IMR-90 (cell line): Measurements from ENCODE around the gene CES4A. TPM values are rescaled to one million over a fixed set of nuclear protein-coding genes. Genes with fewer than 3 reads are reported as not detected.
"Not testable (repeated sequence)": the region's sequence is repeated elsewhere in the genome, so short reads cannot be mapped to it uniquely, and the experiment has no call there.

Source experiments
- ATAC-seq: fragments of 200-7000 bp; cut with Tn5 transposase; 2 replicates; pipeline ENCODE4 v1.9.1; 2020; ENCODE audit warnings: low read depth, mild to moderate bottlenecking, moderate library complexity
- BruUV-seq: library from RNA; stranded (reverse); fragments of 400-500 nt; replicated peaks from 2 replicates; lab custom pipeline; 2021; lab: Mats Ljungman, UMichigan
- CTCF ChIA-PET: fragments of 300-600 bp; formaldehyde crosslinking; extraction: SDS; loops from one replicate; lab custom pipeline; 2021; ENCODE audit warnings: antibody characterized with exemption; lab: Yijun Ruan, JAX
- POLR2A ChIA-PET: fragments of 300-600 bp; sonication (Branson Sonifier 250); formaldehyde crosslinking; loops from one replicate; lab custom pipeline; 2022; ENCODE audit warnings: antibody characterized with exemption; ENCODE audit not compliant: unreplicated experiment; lab: Charles Lee
- DNase-seq: peaks from one replicate; pipeline ENCODE4 v3.0.0; 2013
- H2AFZ ChIP-seq: replicated peaks from 2 replicates; pipeline ENCODE3; 2013; ENCODE audit warnings: low read length, mild to moderate bottlenecking; ENCODE audit not compliant: poor library complexity
- H2AK5ac ChIP-seq: 2 replicates; pipeline ENCODE4 v1.6.1; 2013; ENCODE audit warnings: low read depth, low read length, inconsistent platforms
- H2AK9ac ChIP-seq: replicated peaks from 2 replicates; pipeline ENCODE3; 2013; ENCODE audit warnings: mild to moderate bottlenecking, low read depth, low read length, moderate library complexity; ENCODE audit not compliant: poor library complexity
- H2BK120ac ChIP-seq: 2 replicates; pipeline ENCODE4 v1.6.1; 2013; ENCODE audit warnings: low read depth, low read length, inconsistent platforms
- H2BK15ac ChIP-seq: 3 replicates; pipeline ENCODE4 v1.6.1; 2013; ENCODE audit warnings: low read depth, low read length, inconsistent platforms
- H2BK20ac ChIP-seq: 2 replicates; pipeline ENCODE4 v1.6.1; 2013; ENCODE audit warnings: low read depth, mild to moderate bottlenecking, inconsistent platforms, low read length, moderate library complexity
- H2BK5ac ChIP-seq: 2 replicates; pipeline ENCODE4 v1.6.1; 2013; ENCODE audit warnings: mild to moderate bottlenecking, low read depth, low read length, inconsistent platforms; ENCODE audit not compliant: poor library complexity, severe bottlenecking
- H3K14ac ChIP-seq: replicated peaks from 2 replicates; pipeline ENCODE4 v1.6.1; 2013; ENCODE audit warnings: low read depth, low read length, inconsistent platforms
- H3K18ac ChIP-seq: 2 replicates; pipeline ENCODE4 v1.6.1; 2013; ENCODE audit warnings: low read depth, low read length, control low read depth
- H3K23ac ChIP-seq: 2 replicates; pipeline ENCODE4 v1.6.1; 2013; ENCODE audit warnings: low read depth, low read length, inconsistent platforms
- H3K27ac ChIP-seq: 2 replicates; pipeline ENCODE4 v1.5.1; 2013; ENCODE audit warnings: mild to moderate bottlenecking, control low read depth, low read length; ENCODE audit not compliant: insufficient read depth
- H3K27me3 ChIP-seq: 2 replicates; pipeline ENCODE4 v1.6.1; 2013; ENCODE audit warnings: low read length; ENCODE audit not compliant: control insufficient read depth, insufficient read depth
- H3K36me3 ChIP-seq: 2 replicates; pipeline ENCODE4 v1.6.1; 2013; ENCODE audit warnings: low read length, mixed read lengths; ENCODE audit not compliant: control insufficient read depth, insufficient read depth
- H3K4ac ChIP-seq: 2 replicates; pipeline ENCODE4 v1.6.1; 2013; ENCODE audit warnings: low read depth, low read length, inconsistent platforms
- H3K4me1 ChIP-seq: 2 replicates; pipeline ENCODE4 v1.6.1; 2013; ENCODE audit warnings: low read length, mixed read lengths; ENCODE audit not compliant: control insufficient read depth, insufficient read depth
- H3K4me2 ChIP-seq: 2 replicates; pipeline ENCODE4 v1.6.1; 2013; ENCODE audit warnings: low read depth, mild to moderate bottlenecking, control low read depth, low read length, moderate library complexity
- H3K4me3 ChIP-seq: 2 replicates; pipeline ENCODE4 v1.5.1; 2013; ENCODE audit warnings: low read depth, mild to moderate bottlenecking, control low read depth, low read length, moderate library complexity; ENCODE audit not compliant: insufficient read depth
- H3K56ac ChIP-seq: 2 replicates; pipeline ENCODE4 v1.6.1; 2013; ENCODE audit warnings: low read length, inconsistent platforms; ENCODE audit not compliant: insufficient read depth; ENCODE audit errors: extremely low read depth
- H3K79me1 ChIP-seq, 2 experiments: 2 replicates each; pipeline ENCODE4 v1.6.1; 2013; ENCODE audit warnings: low read length in 2 of 2, inconsistent platforms in 1 of 2, low read depth in 1 of 2
- H3K9ac ChIP-seq: 2 replicates; pipeline ENCODE4 v1.6.1; 2013; ENCODE audit warnings: low read depth, low read length, control low read depth
- H3K9me1 ChIP-seq: 2 replicates; pipeline ENCODE4 v1.6.1; 2013; ENCODE audit warnings: low read length, inconsistent platforms; ENCODE audit not compliant: insufficient read depth
- H3K9me3 ChIP-seq: 2 replicates; pipeline ENCODE4 v1.6.1; 2013; ENCODE audit warnings: low read length; ENCODE audit not compliant: control insufficient read depth, insufficient read depth
- H4K20me1 ChIP-seq: 2 replicates; pipeline ENCODE4 v1.6.1; 2013; ENCODE audit warnings: low read length, inconsistent platforms; ENCODE audit not compliant: insufficient read depth
- H4K5ac ChIP-seq: 2 replicates; pipeline ENCODE4 v1.6.1; 2013; ENCODE audit warnings: mild to moderate bottlenecking, low read depth, low read length, control low read depth
- H4K8ac ChIP-seq, 2 experiments: 2 replicates each; pipeline ENCODE4 v1.6.1; 2013; ENCODE audit warnings: low read depth in 2 of 2, low read length in 2 of 2, control low read depth in 1 of 2, inconsistent platforms in 1 of 2
- H4K91ac ChIP-seq: 2 replicates; pipeline ENCODE4 v1.6.1; 2013; ENCODE audit warnings: low read depth, low read length, inconsistent platforms; ENCODE audit not compliant: insufficient read depth
- WGBS, 2 experiments: methylation state at CpG; one replicate each; pipeline versions ENCODE4 v1.1.5 to v1.1.7; 2013; ENCODE audit warnings: missing lambda C conversion rate in 2 of 2; ENCODE audit not compliant: insufficient read length in 1 of 2; ENCODE audit errors: extremely low coverage in 2 of 2; 5-methylcytosine and 5-hydroxymethylcytosine counted together
- dilution Hi-C: fragments of 300-500 bp; cut with HindIII; formaldehyde crosslinking; loops from one replicate; pipeline ENCODE4 v1.14.3; 2018; ENCODE audit warnings: low sequenced_read_pairs; ENCODE audit not compliant: unreplicated experiment
- in situ Hi-C: fragments of 300-500 bp; cut with MboI; formaldehyde crosslinking; loops from 3 replicates; pipeline ENCODE4 v1.14.3; 2019; ENCODE audit warnings: low sequenced_read_pairs, inconsistent platforms, mixed read lengths
- intact Hi-C: fragments of 100-400 bp; cut with micrococcal nuclease; formaldehyde crosslinking; loops from 2 replicates; pipeline ENCODE4 v1.10.0; 2022
- polyA plus RNA-seq, 3 experiments: library from polyadenylated mRNA; depleted of rRNA; stranded (reverse); fragments of >200 nt; gene quantifications; 2 replicates each; pipeline ENCODE4 v1.2.3, GENCODE V29; 2012; ENCODE audit warnings: low replicate concordance in 1 of 3
- total RNA-seq: library from RNA; depleted of rRNA; stranded (reverse); fragments of >200 nt; gene quantifications from 2 replicates; pipeline ENCODE4 v1.2.3, GENCODE V29; 2012

The CES4A gene
- total and polyA plus RNA-seq, 2 of the 4 experiments (the other 2 are of a cell fraction): 0.72 to 4.7 TPM

GRCh38 chr16:66955363-66956153 lies 32.8 kb upstream of the CES4A start:
- CTCF ChIA-PET, H2AK5ac ChIP-seq, H3K36me3 ChIP-seq, H2BK5ac ChIP-seq, H4K20me1 ChIP-seq, POLR2A ChIA-PET, H2AK9ac ChIP-seq, H3K23ac ChIP-seq, H3K4ac ChIP-seq, BruUV-seq, intact Hi-C loops, H3K56ac ChIP-seq, H3K79me1 ChIP-seq, DNase-seq, dilution Hi-C loops, H3K9me3 ChIP-seq, H2BK120ac ChIP-seq, H3K18ac ChIP-seq, H2BK15ac ChIP-seq, H3K4me3 ChIP-seq, ATAC-seq, in situ Hi-C loops, H2BK20ac ChIP-seq, H2AFZ ChIP-seq, H3K4me1 ChIP-seq, H3K4me2 ChIP-seq, H3K9me1 ChIP-seq, H4K8ac ChIP-seq, H4K91ac ChIP-seq, H3K14ac ChIP-seq, H4K5ac ChIP-seq, H3K27ac ChIP-seq, H3K9ac ChIP-seq: not testable (repeated sequence)
- H3K27me3 ChIP-seq: peaks cover 12% of the 10 kb centered on the region
- 31% methylated on average over 2 of the region's 17 CpGs; no CpG with 5 or more reads in 1 of the 2 experiments for WGBS, 2 experiments

- H3K14ac ChIP-seq, H3K27ac ChIP-seq, H2BK15ac ChIP-seq, H3K23ac ChIP-seq, intact Hi-C loops, H2AFZ ChIP-seq, H3K9me1 ChIP-seq, BruUV-seq, H3K4ac ChIP-seq, H4K5ac ChIP-seq, H3K56ac ChIP-seq, H2BK120ac ChIP-seq, H2BK5ac ChIP-seq, H2AK5ac ChIP-seq, H3K18ac ChIP-seq, DNase-seq, H3K79me1 ChIP-seq, in situ Hi-C loops, H3K9ac ChIP-seq, H3K4me3 ChIP-seq, H3K4me2 ChIP-seq, H3K36me3 ChIP-seq, H3K4me1 ChIP-seq, H2BK20ac ChIP-seq, H3K9me3 ChIP-seq, dilution Hi-C loops, H2AK9ac ChIP-seq, POLR2A ChIA-PET, H4K8ac ChIP-seq, ATAC-seq, H4K91ac ChIP-seq, H4K20me1 ChIP-seq: not testable (repeated sequence)
- peaks cover 12% of the 10 kb centered on the region for H3K27me3 ChIP-seq
- WGBS, 2 experiments: no CpG with 5 or more reads among the region's 1 CpG
- CTCF ChIA-PET: interaction anchor here (0.6 kb wide), 1 partner anchor 205 kb away, joined by 3 read pairs; no protein-coding TSS in a partner anchor
These were observed 32.3 kb upstream of the CES4A start for GRCh38 chr16:66956154-66956457.
